Osteoblast (primary cell): ENCODE measurements around the gene TBC1D5. TPM values are rescaled to one million over a fixed set of nuclear protein-coding genes. Genes with fewer than 3 reads are reported as not detected.

Experiments used
- DNase-seq: peaks from one replicate; pipeline ENCODE4 v3.0.0; 2011; ENCODE audit warnings: low spot score, mixed read lengths; ENCODE audit not compliant: insufficient read length; ENCODE audit errors: missing footprints
- H2AFZ ChIP-seq: 2 replicates; pipeline ENCODE4 v1.6.0; 2011; ENCODE audit warnings: mild to moderate bottlenecking, low read length
- H3K27ac ChIP-seq: 2 replicates; pipeline ENCODE4 v1.5.1; 2011; ENCODE audit warnings: mild to moderate bottlenecking, low read depth, low read length, moderate library complexity
- H3K27me3 ChIP-seq: 2 replicates; pipeline ENCODE4 v1.6.0; 2012; ENCODE audit warnings: mild to moderate bottlenecking, control low read depth, inconsistent platforms, low read length, moderate library complexity; ENCODE audit not compliant: insufficient read depth
- H3K36me3 ChIP-seq: 2 replicates; pipeline ENCODE4 v1.5.1; 2011; ENCODE audit warnings: mild to moderate bottlenecking, low read length, control low read depth, moderate library complexity; ENCODE audit not compliant: insufficient read depth
- H3K4me1 ChIP-seq: 2 replicates; pipeline ENCODE4 v1.5.1; 2011; ENCODE audit warnings: mild to moderate bottlenecking, low read length, control low read depth, moderate library complexity; ENCODE audit not compliant: insufficient read depth
- H3K4me2 ChIP-seq: 2 replicates; pipeline ENCODE4 v1.6.0; 2011; ENCODE audit warnings: mild to moderate bottlenecking, low read length; ENCODE audit not compliant: insufficient read depth
- H3K4me3 ChIP-seq: fragments of 200-600 bp; sonication (generic); 3 replicates; pipeline ENCODE4 v1.5.1; 2012; ENCODE audit warnings: mild to moderate bottlenecking, low read length, inconsistent platforms; ENCODE audit not compliant: insufficient read depth
- H3K79me2 ChIP-seq: 2 replicates; pipeline ENCODE4 v1.6.0; 2012; ENCODE audit warnings: mild to moderate bottlenecking, low read length, control low read depth, inconsistent platforms; ENCODE audit not compliant: insufficient read depth
- H3K9me3 ChIP-seq: 2 replicates; pipeline ENCODE4 v1.5.1; 2011; ENCODE audit warnings: low read depth, low read length, control low read depth
- H4K20me1 ChIP-seq: 2 replicates; pipeline ENCODE4 v1.6.0; 2012; ENCODE audit warnings: mild to moderate bottlenecking, low read length, control low read depth; ENCODE audit not compliant: insufficient read depth
- CTCF ChIP-seq: IDR thresholded peaks from 2 replicates; pipeline ENCODE4 v1.5.1; 2011; ENCODE audit warnings: mild to moderate bottlenecking, low read depth, low read length, moderate library complexity; ENCODE audit errors: extremely low read depth
- total RNA-seq: library from RNA; depleted of rRNA; stranded (reverse); fragments of >200 nt; gene quantifications from 2 replicates; pipeline ENCODE4 v1.2.3, GENCODE V29; 2012

Gene TBC1D5
- total RNA-seq, 1 donor: 117 TPM

GRCh38 chr3:17553080-17553479 is 189.4 kb downstream of the TBC1D5 start:
- Histone ChIP-seq H3K79me2 (no peaks in the 10 kb centered on the region), H3K4me1 (no peaks in the 10 kb centered on the region), H3K9me3 (no peaks in the 10 kb centered on the region), H3K36me3 (no peaks in the 10 kb centered on the region), H3K4me3 (no peak overlapping the region), H3K4me2 (no peak overlapping the region), H3K27ac (no peak overlapping the region), H2AFZ (no peak overlapping the region), H3K27me3 (no peaks in the 10 kb centered on the region), H4K20me1 (no peaks in the 10 kb centered on the region)
- TF ChIP-seq CTCF: no peak
- DNase-seq: no peak

DNA sequence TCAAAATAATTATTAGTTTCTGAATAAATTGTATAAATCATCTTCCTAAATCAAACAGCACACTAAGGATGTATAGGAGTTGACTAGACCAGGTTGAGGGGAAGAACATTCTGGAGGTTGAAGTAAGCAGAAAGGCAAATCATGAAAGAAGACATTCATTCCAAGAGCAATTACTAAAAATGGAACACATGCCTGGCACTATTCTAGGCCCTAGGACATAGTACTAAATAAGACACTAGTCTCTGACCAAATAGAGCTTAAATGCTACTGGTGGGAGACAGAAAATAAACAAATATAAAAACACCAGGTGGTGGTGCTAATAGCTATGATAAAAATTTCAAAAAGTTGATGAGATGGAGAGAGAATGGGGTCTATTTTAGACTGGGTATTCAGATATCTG is 190.1 kb downstream of the TBC1D5 start:
- Histone ChIP-seq H3K9me3 (no peaks in the 10 kb centered on the region), H3K79me2 (no peaks in the 10 kb centered on the region), H3K27ac (no peak overlapping the region), H3K4me2 (no peak overlapping the region), H3K36me3 (no peaks in the 10 kb centered on the region), H2AFZ (no peak overlapping the region), H3K4me1 (no peaks in the 10 kb centered on the region), H3K4me3 (no peak overlapping the region), H4K20me1 (no peaks in the 10 kb centered on the region), H3K27me3 (no peaks in the 10 kb centered on the region)
- no peak for TF ChIP-seq CTCF
- no peak for DNase-seq

DNA sequence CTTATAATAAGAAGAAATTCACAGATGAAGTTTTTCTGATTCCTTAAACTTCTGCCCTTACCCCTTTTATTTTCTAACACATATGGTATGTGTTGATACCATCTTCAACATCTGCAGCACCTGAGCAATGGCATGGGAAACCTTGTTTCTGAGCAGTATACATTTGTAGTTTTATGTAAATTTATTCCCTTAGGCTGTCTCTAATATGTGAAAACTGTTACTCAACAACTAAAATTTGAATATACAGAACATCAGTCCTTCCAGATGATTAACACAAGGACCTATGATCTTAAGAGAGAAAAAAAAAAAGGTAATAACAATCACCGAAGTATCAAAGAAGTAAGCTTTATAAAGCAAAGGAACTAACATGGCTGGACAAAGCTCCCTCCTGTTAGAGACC is 190.5 kb downstream of the TBC1D5 start:
- Histone ChIP-seq H3K27me3 (no peaks in the 10 kb centered on the region), H3K27ac (no peak overlapping the region), H3K9me3 (no peaks in the 10 kb centered on the region), H3K4me2 (no peak overlapping the region), H3K36me3 (no peaks in the 10 kb centered on the region), H4K20me1 (no peaks in the 10 kb centered on the region), H3K79me2 (no peaks in the 10 kb centered on the region), H3K4me1 (no peaks in the 10 kb centered on the region), H2AFZ (no peak overlapping the region), H3K4me3 (no peak overlapping the region)
- no peak for TF ChIP-seq CTCF
- no peak for DNase-seq

DNA sequence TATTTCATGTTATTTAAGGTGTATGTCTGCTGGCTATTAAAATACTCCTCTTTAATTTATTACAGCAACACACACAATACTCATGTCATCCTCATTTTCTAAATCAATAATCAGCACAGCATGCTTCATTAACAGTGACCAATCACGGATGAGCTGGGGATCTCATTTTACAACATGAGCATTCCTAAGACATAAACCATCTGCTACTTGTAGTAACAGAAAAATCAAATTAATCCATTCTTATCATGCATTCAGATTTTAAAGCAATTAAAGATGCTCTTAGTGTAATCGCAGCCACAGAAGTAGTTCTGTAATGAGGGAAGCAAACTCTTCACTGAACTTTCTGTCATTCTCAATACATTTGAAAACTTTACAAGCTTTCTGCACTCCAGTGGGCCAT is 191.1 kb downstream of the TBC1D5 start:
- no peaks in the 10 kb centered on the region for H3K79me2 ChIP-seq
- no peaks in the 10 kb centered on the region for H3K9me3 ChIP-seq
- no peak overlapping the region for H3K27ac ChIP-seq
- H3K27me3 ChIP-seq: no peaks in the 10 kb centered on the region
- H3K4me2 ChIP-seq: no peak overlapping the region
- no peak for DNase-seq
- no peak overlapping the region for H3K4me3 ChIP-seq
- H2AFZ ChIP-seq: no peak overlapping the region
- no peak for TF ChIP-seq CTCF
- H4K20me1 ChIP-seq: no peaks in the 10 kb centered on the region
- no peaks in the 10 kb centered on the region for H3K36me3 ChIP-seq
- H3K4me1 ChIP-seq: no peaks in the 10 kb centered on the region
